ENCODE measurements around the gene CCDC170.

DNA sequence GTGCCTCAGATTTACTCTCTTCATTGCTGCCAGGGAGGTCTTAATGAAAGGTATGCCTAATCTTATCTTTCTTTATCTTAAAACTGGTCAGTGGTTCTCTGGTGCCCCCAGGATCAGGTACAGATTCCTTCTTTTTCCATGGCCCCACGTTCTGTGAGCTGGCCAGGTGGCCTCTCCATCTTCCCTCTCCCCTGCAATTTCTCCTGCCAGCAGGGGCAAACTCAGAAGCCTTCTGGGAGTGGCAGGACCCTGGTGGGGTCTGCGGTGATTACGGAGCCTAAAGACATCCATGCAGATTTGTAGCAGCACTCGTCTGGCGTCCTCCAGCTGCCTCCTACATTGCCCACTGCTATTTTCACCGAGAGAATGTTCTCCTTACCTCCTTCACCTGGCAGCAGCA, 95.8 kb downstream of the CCDC170 start:
- TF ChIP-seq, protein P1, sequence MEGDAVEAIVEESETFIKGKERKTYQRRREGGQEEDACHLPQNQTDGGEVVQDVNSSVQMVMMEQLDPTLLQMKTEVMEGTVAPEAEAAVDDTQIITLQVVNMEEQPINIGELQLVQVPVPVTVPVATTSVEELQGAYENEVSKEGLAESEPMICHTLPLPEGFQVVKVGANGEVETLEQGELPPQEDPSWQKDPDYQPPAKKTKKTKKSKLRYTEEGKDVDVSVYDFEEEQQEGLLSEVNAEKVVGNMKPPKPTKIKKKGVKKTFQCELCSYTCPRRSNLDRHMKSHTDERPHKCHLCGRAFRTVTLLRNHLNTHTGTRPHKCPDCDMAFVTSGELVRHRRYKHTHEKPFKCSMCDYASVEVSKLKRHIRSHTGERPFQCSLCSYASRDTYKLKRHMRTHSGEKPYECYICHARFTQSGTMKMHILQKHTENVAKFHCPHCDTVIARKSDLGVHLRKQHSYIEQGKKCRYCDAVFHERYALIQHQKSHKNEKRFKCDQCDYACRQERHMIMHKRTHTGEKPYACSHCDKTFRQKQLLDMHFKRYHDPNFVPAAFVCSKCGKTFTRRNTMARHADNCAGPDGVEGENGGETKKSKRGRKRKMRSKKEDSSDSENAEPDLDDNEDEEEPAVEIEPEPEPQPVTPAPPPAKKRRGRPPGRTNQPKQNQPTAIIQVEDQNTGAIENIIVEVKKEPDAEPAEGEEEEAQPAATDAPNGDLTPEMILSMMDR (IDR thresholded peaks at IDR 0.05; ENCODE audit: borderline replicate concordance, extremely low read depth, low read length, poor library complexity, severe bottlenecking), result no peak
- no peak for TF ChIP-seq EZH2 (IDR thresholded peaks at IDR 0.05; ENCODE audit: borderline replicate concordance, low read depth, low read length, severe bottlenecking)
